K562 (cell line): ENCODE results near the gene CPSF4L. TPM values are rescaled to one million over a fixed set of nuclear protein-coding genes. Genes with fewer than 3 reads are reported as not detected.

Source experiments
- ATAC-seq: fragments of 200-7000 bp; cut with Tn5 transposase; 3 replicates; pipeline ENCODE4 v1.9.1; 2020; ENCODE audit warnings: moderate library complexity
- BruUV-seq: library from RNA; stranded (reverse); fragments of 400-500 nt; replicated peaks from 2 replicates; lab custom pipeline; 2021; lab: Mats Ljungman, UMichigan
- CTCF ChIA-PET: fragments of 300-600 bp; formaldehyde crosslinking; extraction: SDS; loops from one replicate; lab custom pipeline; 2021; ENCODE audit warnings: low intra/inter-chr PET ratio; lab: Yijun Ruan, JAX
- POLR2A ChIA-PET: fragments of 300-600, 350-650 bp; sonication (Branson Sonifier 250); formaldehyde crosslinking; extraction: SDS; loops from one replicate; lab custom pipeline; 2021; ENCODE audit warnings: antibody characterized with exemption, inconsistent platforms; lab: Yijun Ruan, JAX
- DNase-seq, 4 experiments: peaks; one replicate each; pipeline versions ENCODE4 v3.0.0 to v3.0.0-alpha.2; 2011 to 2018; ENCODE audit warnings: low spot score in 3 of 4, mixed read lengths in 3 of 4; ENCODE audit errors: extremely low read depth in 1 of 4
- FAIRE-seq: peaks from 2 replicates; lab custom pipeline; 2011; peaks lifted over from hg19 to GRCh38; lab: Jason Lieb, UNC
- H2AFZ ChIP-seq: 2 replicates; pipeline ENCODE4 v1.6.0; 2011; ENCODE audit warnings: low read depth, low read length, control low read depth, inconsistent platforms
- H3K27ac ChIP-seq: fragments of 200-600 bp; 3 replicates; pipeline ENCODE4 v1.8.0; 2011; ENCODE audit warnings: low read depth, mild to moderate bottlenecking, control low read depth, inconsistent platforms, low read length, moderate library complexity, mixed read lengths; ENCODE audit errors: extremely low read depth
- H3K27me3 ChIP-seq, 2 experiments: fragments of 300-600 bp in 1 of 2; 2 replicates in 1 of 2; 3 replicates in 1 of 2; pipeline versions ENCODE4 v1.6.0 to v1.8.0; 2011; ENCODE audit warnings: inconsistent platforms in 2 of 2, low read length in 2 of 2, mild to moderate bottlenecking in 1 of 2, mixed read lengths in 1 of 2, moderate library complexity in 1 of 2; ENCODE audit not compliant: control insufficient read depth in 2 of 2, insufficient read depth in 2 of 2
- H3K36me3 ChIP-seq: fragments of 300-600 bp; 3 replicates; pipeline ENCODE4 v1.8.0; 2011; ENCODE audit warnings: mild to moderate bottlenecking, low read length, inconsistent platforms; ENCODE audit not compliant: control insufficient read depth, insufficient read depth
- H3K4me1 ChIP-seq, 2 experiments: fragments of 200-600 bp in 1 of 2; replicated peaks in 1 of 2; 2 replicates in 1 of 2; 3 replicates in 1 of 2; pipeline versions ENCODE4 v1.5.1 to v1.8.0; 2011; ENCODE audit warnings: inconsistent platforms in 2 of 2, low read length in 2 of 2, mild to moderate bottlenecking in 1 of 2, mixed read lengths in 1 of 2, moderate library complexity in 1 of 2; ENCODE audit not compliant: control insufficient read depth in 2 of 2, insufficient read depth in 2 of 2
- H3K4me2 ChIP-seq: 2 replicates; pipeline ENCODE4 v1.6.1; 2011; ENCODE audit warnings: low read length, control low read depth, inconsistent platforms, mixed read lengths; ENCODE audit not compliant: insufficient read depth
- H3K4me3 ChIP-seq: fragments of 200-600 bp; sonication (generic), shearing (Covaris generic); 2 replicates; pipeline ENCODE4 v1.5.1; 2016; ENCODE audit warnings: control low read depth, inconsistent platforms
- H3K79me2 ChIP-seq: fragments of 200-600 bp; 3 replicates; pipeline ENCODE4 v1.8.0; 2011; ENCODE audit warnings: low read length, inconsistent platforms; ENCODE audit not compliant: control insufficient read depth, insufficient read depth
- H3K9ac ChIP-seq, 2 experiments: 2 replicates each; pipeline versions ENCODE4 v1.6.0 to v1.6.1; 2011; ENCODE audit warnings: low read depth in 2 of 2, low read length in 2 of 2, control low read depth in 1 of 2, inconsistent platforms in 1 of 2, mild to moderate bottlenecking in 1 of 2, mixed read lengths in 1 of 2; ENCODE audit not compliant: insufficient read depth in 1 of 2
- H3K9me1 ChIP-seq: one replicate; pipeline ENCODE4 v1.6.0; 2011; ENCODE audit warnings: inconsistent platforms, mild to moderate bottlenecking, low read length, moderate library complexity; ENCODE audit not compliant: control insufficient read depth, insufficient read depth
- H3K9me3 ChIP-seq: replicated peaks from 2 replicates; pipeline ENCODE4 v1.5.1; 2011; ENCODE audit warnings: low read depth, low read length, inconsistent platforms; ENCODE audit not compliant: control insufficient read depth, insufficient read depth
- H4K20me1 ChIP-seq: replicated peaks from 2 replicates; pipeline ENCODE4 v1.6.1; 2011; ENCODE audit warnings: low read length, inconsistent platforms, mixed read lengths; ENCODE audit not compliant: control insufficient read depth, insufficient read depth
- EP300 ChIP-seq: IDR thresholded peaks from 2 replicates; pipeline ENCODE4 v1.6.1; 2012; ENCODE audit warnings: low read length, improper control_type of control experiment
- PYGO2 ChIP-seq: fragments of 450-650 bp; IDR thresholded peaks from 2 replicates; pipeline ENCODE4 v1.6.1; 2016; ENCODE audit warnings: mild to moderate bottlenecking, missing genetic modification characterization, moderate library complexity, missing compliant biosample characterization
- SIRT6 ChIP-seq: IDR thresholded peaks from one replicate; pipeline ENCODE4 v1.6.1; 2012; ENCODE audit warnings: low read depth, mild to moderate bottlenecking, control low read depth, inconsistent platforms, low read length, moderate library complexity
- ZBED1 ChIP-seq: IDR thresholded peaks from 2 replicates; pipeline ENCODE4 v1.6.1; 2014
- WGBS: fragments of 100-300 bp; shearing (Covaris generic); methylation state at CpG from one replicate; pipeline ENCODE4 v1.1.6; 2016; ENCODE audit warnings: low coverage, mixed read lengths; ENCODE audit not compliant: insufficient coverage; ENCODE audit errors: missing lambda C conversion rate; 5-methylcytosine and 5-hydroxymethylcytosine counted together
- in situ Hi-C: fragments of 300-500 bp; cut with MboI; formaldehyde crosslinking; loops from 4 replicates; pipeline ENCODE4 v1.15.0; 2018; ENCODE audit warnings: inconsistent platforms, mixed read lengths
- intact Hi-C: fragments of 100-400 bp; cut with micrococcal nuclease; formaldehyde crosslinking; loops from 2 replicates; pipeline ENCODE4 v1.14.2; 2022
- polyA plus RNA-seq, 8 experiments: library from polyadenylated mRNA; depleted of rRNA in 4 of 8; stranded (reverse) in 5 of 8; unstranded in 3 of 8; fragments of >200 nt; fragmentation: Nextera tagmentation in 2 of 8; fragmentation: Illumina TruSeq in 1 of 8; extraction: Ambion mirVana in 2 of 8; extraction: Trizol in 1 of 8; gene quantifications; 2 replicates each; pipeline versions ENCODE4 v1.2.1 to v1.2.3, GENCODE V29; 2011 to 2014; ENCODE audit warnings: inconsistent platforms in 1 of 8, missing spikeins in 1 of 8
- total RNA-seq, 7 experiments: library from RNA; depleted of rRNA in 6 of 7; stranded (reverse); fragments of >200 nt in 6 of 7; fragmentation: Illumina TruSeq in 2 of 7; extraction: Trizol in 2 of 7; gene quantifications; 2 replicates each; pipeline versions ENCODE4 v1.2.1 to v1.2.3, GENCODE V29; 2011 to 2021; ENCODE audit warnings: low replicate concordance in 1 of 7

The CPSF4L gene
- total and polyA plus RNA-seq, 9 of the 15 experiments (the other 6 are each of a cell fraction or from before 2014, with no cell fraction given) = not detected

DNA sequence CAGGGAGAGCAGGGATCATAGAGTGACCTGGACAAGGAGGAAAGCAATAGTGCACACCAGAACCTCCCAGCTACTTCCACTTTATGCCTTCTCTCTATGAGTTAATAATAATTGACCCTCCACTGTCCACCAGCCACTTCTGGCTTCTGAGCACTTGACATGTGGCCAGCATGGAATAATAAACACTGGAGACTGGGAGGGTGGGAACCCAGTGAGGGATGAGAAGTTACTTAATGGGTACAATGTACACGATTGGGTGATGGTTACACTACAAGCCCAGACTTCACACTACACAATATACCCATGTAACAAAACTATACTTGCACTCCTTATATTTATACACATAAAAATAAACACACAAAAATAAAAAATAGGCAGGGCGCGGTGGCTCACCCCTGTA is 38.7 kb upstream of the CPSF4L start:
- in situ Hi-C loops (no loop called here), intact Hi-C loops (no loop called here)
- H3K36me3 ChIP-seq = peaks cover 6% of the 10 kb centered on the region; the same call in 1 of the 3 replicates
- no TSS peak for BruUV-seq
- no peak for TF ChIP-seq EP300
- no peak for TF ChIP-seq SIRT6
- TF ChIP-seq PYGO2 = no peak
- no peak for TF ChIP-seq ZBED1
- H3K9me3 ChIP-seq = no peaks in the 10 kb centered on the region
- no peak overlapping the region for H3K4me3 ChIP-seq
- H3K27ac ChIP-seq = no peak overlapping the region
- ATAC-seq (no peak), DNase-seq (no peak), FAIRE-seq (no peak)
- CTCF ChIA-PET = no interaction called here
- POLR2A ChIA-PET = interaction anchor here (1.5 kb wide), 2 partner anchors 9 kb away, joined by 5 to 8 read pairs; no protein-coding TSS in a partner anchor
- no peaks in the 10 kb centered on the region for H3K9me1 ChIP-seq
- no peak overlapping the region for H3K9ac ChIP-seq
- WGBS = 81% methylated on average over 3 of the region's 3 CpGs
- H3K27me3 ChIP-seq = no peaks in the 10 kb centered on the region
- peaks cover 65% of the 10 kb centered on the region for H3K79me2 ChIP-seq
- no peak overlapping the region for H2AFZ ChIP-seq
- peaks cover 9 to 28% of the 10 kb centered on the region in 2 experiments for H3K4me1 ChIP-seq
- no peak overlapping the region for H3K4me2 ChIP-seq
- H4K20me1 ChIP-seq = no peaks in the 10 kb centered on the region; the same call in 1 of the 2 replicates
